Muscle of leg (tissue), 11 donors: Measurements from ENCODE around the gene SCFD1. TPM values are rescaled to one million over a fixed set of nuclear protein-coding genes. Genes with fewer than 3 reads are reported as not detected.

Experiments used
- DNase-seq: peaks from one replicate; pipeline ENCODE4 v3.0.0; 2013
- H3K27ac ChIP-seq: one replicate; pipeline ENCODE4 v1.5.1; 2013; ENCODE audit warnings: mild to moderate bottlenecking, low read length, control low read depth
- H3K27me3 ChIP-seq: one replicate; pipeline ENCODE4 v1.6.1; 2013; ENCODE audit warnings: low read length; ENCODE audit not compliant: control insufficient read depth, insufficient read depth
- H3K36me3 ChIP-seq: one replicate; pipeline ENCODE4 v1.6.1; 2013; ENCODE audit warnings: low read length; ENCODE audit not compliant: control insufficient read depth, insufficient read depth
- H3K4me1 ChIP-seq: one replicate; pipeline ENCODE4 v1.6.1; 2013; ENCODE audit warnings: low read length; ENCODE audit not compliant: control insufficient read depth, insufficient read depth
- H3K4me3 ChIP-seq: one replicate; pipeline ENCODE4 v1.5.1; 2013; ENCODE audit warnings: low read length, control low read depth
- H3K9me3 ChIP-seq: replicated peaks from 2 replicates; pipeline ENCODE4 v1.6.1; 2013; ENCODE audit warnings: low read depth, low read length; ENCODE audit not compliant: control insufficient read depth
- WGBS: methylation state at CpG from one replicate; pipeline ENCODE4 v1.1.5; 2013; ENCODE audit warnings: missing lambda C conversion rate; ENCODE audit not compliant: insufficient coverage; 5-methylcytosine and 5-hydroxymethylcytosine counted together
- polyA plus RNA-seq, 8 donors: library from polyadenylated mRNA; unstranded; fragments of 120-200 nt; gene quantifications; one replicate each; pipeline versions ENCODE4 v1.2.1 to v1.2.3, GENCODE V29; 2013; ENCODE audit warnings: inconsistent platforms in 1 of 8, low replicate concordance in 1 of 8; ENCODE audit not compliant: insufficient read length in 8 of 8, insufficient read depth in 1 of 8
- total RNA-seq: library from RNA; stranded (reverse); fragments of 120-200 nt; gene quantifications from one replicate; pipeline ENCODE4 v1.2.4, GENCODE V29; 2013

Gene SCFD1
- total and polyA plus RNA-seq, 9 donors: 52.4 to 91.1 (median 63.6) TPM

GRCh38 chr14:30691751-30692398 is 69.8 kb downstream of the SCFD1 start:
- Histone ChIP-seq H3K36me3 (peaks cover 12% of the 10 kb centered on the region), H3K4me1 (no peaks in the 10 kb centered on the region), H3K9me3 (no peaks in the 10 kb centered on the region), H3K4me3 (no peak overlapping the region), H3K27ac (no peak overlapping the region), H3K27me3 (no peaks in the 10 kb centered on the region)
- DNase-seq: no peak
- 100% methylated on average over 1 of the region's 5 CpGs for WGBS

- Histone ChIP-seq H3K27me3 (no peaks in the 10 kb centered on the region), H3K27ac (no peak overlapping the region), H3K9me3 (no peaks in the 10 kb centered on the region), H3K4me1 (no peaks in the 10 kb centered on the region), H3K4me3 (no peak overlapping the region), H3K36me3 (peaks cover 14% of the 10 kb centered on the region)
- WGBS: no CpG with 5 or more reads among the region's 1 CpG
- no peak for DNase-seq
Measured at GRCh38 chr14:30692669-30693068, 70.5 kb downstream of the SCFD1 start.

GRCh38 chr14:30698463-30698862 is 76.3 kb downstream of the SCFD1 start:
- no peaks in the 10 kb centered on the region for H3K4me1 ChIP-seq
- H3K9me3 ChIP-seq: no peaks in the 10 kb centered on the region
- peaks cover 16% of the 10 kb centered on the region for H3K36me3 ChIP-seq
- 81% methylated on average over 5 of the region's 5 CpGs for WGBS
- no peak overlapping the region for H3K4me3 ChIP-seq
- no peak for DNase-seq
- H3K27me3 ChIP-seq: no peaks in the 10 kb centered on the region
- H3K27ac ChIP-seq: no peak overlapping the region

GRCh38 chr14:30706704-30707103 is 84.6 kb downstream of the SCFD1 start:
- peak; percentile 71 for DNase-seq
- WGBS: 50% methylated on average over 1 of the region's 2 CpGs
- Histone ChIP-seq H3K36me3 (peaks cover 11% of the 10 kb centered on the region), H3K27me3 (no peaks in the 10 kb centered on the region), H3K4me3 (no peak overlapping the region), H3K9me3 (no peaks in the 10 kb centered on the region), H3K4me1 (no peaks in the 10 kb centered on the region), H3K27ac (peak overlapping the region; percentile 22)

GRCh38 chr14:30708157-30708556 is 86.0 kb downstream of the SCFD1 start:
- WGBS: no CpG with 5 or more reads among the region's 2 CpGs
- Histone ChIP-seq H3K36me3 (peaks cover 10% of the 10 kb centered on the region), H3K27ac (no peak overlapping the region)

GRCh38 chr14:30709201-30709600 is 87.1 kb downstream of the SCFD1 start:
- no peak overlapping the region for H3K4me3 ChIP-seq
- WGBS: 80% methylated on average over 1 of the region's 3 CpGs
- no peaks in the 10 kb centered on the region for H3K9me3 ChIP-seq
- no peaks in the 10 kb centered on the region for H3K4me1 ChIP-seq
- peaks cover 10% of the 10 kb centered on the region for H3K36me3 ChIP-seq
- H3K27me3 ChIP-seq: no peaks in the 10 kb centered on the region
- DNase-seq: no peak
- H3K27ac ChIP-seq: no peak overlapping the region

More at GRCh38 chr14:30708157-30708556, 86.0 kb downstream of the SCFD1 start:
- no peaks in the 10 kb centered on the region for H3K9me3 ChIP-seq
- H3K4me1 ChIP-seq: no peaks in the 10 kb centered on the region
- H3K4me3 ChIP-seq: no peak overlapping the region
- H3K27me3 ChIP-seq: no peaks in the 10 kb centered on the region
- DNase-seq: no peak

- H3K4me3 ChIP-seq: no peak overlapping the region
- no peak for DNase-seq
- H3K4me1 ChIP-seq: no peaks in the 10 kb centered on the region
- no peaks in the 10 kb centered on the region for H3K27me3 ChIP-seq
- no peak overlapping the region for H3K27ac ChIP-seq
- peaks cover 10% of the 10 kb centered on the region for H3K36me3 ChIP-seq
- H3K9me3 ChIP-seq: no peaks in the 10 kb centered on the region
Measured at GRCh38 chr14:30710876-30711275, 88.8 kb downstream of the SCFD1 start.

GRCh38 chr14:30719137-30719536 is 97.0 kb downstream of the SCFD1 start:
- no peak overlapping the region for H3K27ac ChIP-seq
- no peaks in the 10 kb centered on the region for H3K4me1 ChIP-seq
- no peaks in the 10 kb centered on the region for H3K9me3 ChIP-seq
- no peak for DNase-seq
- no peak overlapping the region for H3K4me3 ChIP-seq
- peaks cover 4% of the 10 kb centered on the region for H3K36me3 ChIP-seq
- no CpG with 5 or more reads among the region's 3 CpGs for WGBS
- no peaks in the 10 kb centered on the region for H3K27me3 ChIP-seq

- Histone ChIP-seq H3K4me3 (no peak overlapping the region), H3K9me3 (no peaks in the 10 kb centered on the region), H3K36me3 (peaks cover 14% of the 10 kb centered on the region), H3K27me3 (no peaks in the 10 kb centered on the region), H3K27ac (no peak overlapping the region), H3K4me1 (no peaks in the 10 kb centered on the region)
- DNase-seq: no peak
- 59% methylated on average over 4 of the region's 5 CpGs for whole genome bisulfite sequencing
Measured at GRCh38 chr14:30725763-30726162, 103.6 kb downstream of the SCFD1 start.

GRCh38 chr14:30728471-30728870 is 106.4 kb downstream of the SCFD1 start:
- Histone ChIP-seq H3K36me3 (peaks cover 15% of the 10 kb centered on the region), H3K4me1 (no peaks in the 10 kb centered on the region), H3K27me3 (no peaks in the 10 kb centered on the region), H3K9me3 (no peaks in the 10 kb centered on the region), H3K27ac (no peak overlapping the region), H3K4me3 (no peak overlapping the region)
- no peak for DNase-seq
- no CpG with 5 or more reads among the region's 5 CpGs for WGBS

- WGBS: no CpG with 5 or more reads among the region's 3 CpGs
- Histone ChIP-seq H3K4me3 (no peak overlapping the region), H3K9me3 (no peaks in the 10 kb centered on the region), H3K36me3 (peaks cover 5% of the 10 kb centered on the region), H3K4me1 (no peaks in the 10 kb centered on the region), H3K27ac (no peak overlapping the region), H3K27me3 (no peaks in the 10 kb centered on the region)
- no peak for DNase-seq
Measured at GRCh38 chr14:30737916-30738315, 115.8 kb downstream of the SCFD1 start.
